Superior temporal gyrus (tissue), 1 donor: ENCODE results near the gene ARHGEF28.
A peak's percentile ranks its signal among the peaks of the same experiment; 100 is the strongest.

Experiments
- DNase-seq: peaks from one replicate; pipeline ENCODE4 v3.0.0-alpha.2; 2016; ENCODE audit errors: extremely low spot score

Gene ARHGEF28

DNA sequence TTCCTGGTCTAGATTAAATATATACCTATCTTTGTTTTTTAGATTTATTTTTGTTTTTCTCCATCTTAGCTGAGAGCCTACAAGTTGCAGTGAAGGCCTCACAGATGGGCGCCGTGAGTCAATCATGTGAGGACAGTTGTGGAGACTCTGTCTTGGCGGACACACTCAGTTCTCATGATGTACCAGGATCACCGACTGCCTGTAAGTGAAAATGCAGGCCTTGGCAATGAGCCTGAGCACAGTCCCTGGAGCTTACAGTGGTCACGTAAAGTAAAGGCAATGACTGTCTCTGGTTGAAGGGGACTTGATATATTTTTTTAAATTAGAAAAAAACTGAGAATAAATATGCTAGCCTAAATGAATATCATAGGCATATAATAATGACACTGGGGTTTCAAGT lies 271.9 kb downstream of the ARHGEF28 start:
- no peak for DNase-seq

DNA sequence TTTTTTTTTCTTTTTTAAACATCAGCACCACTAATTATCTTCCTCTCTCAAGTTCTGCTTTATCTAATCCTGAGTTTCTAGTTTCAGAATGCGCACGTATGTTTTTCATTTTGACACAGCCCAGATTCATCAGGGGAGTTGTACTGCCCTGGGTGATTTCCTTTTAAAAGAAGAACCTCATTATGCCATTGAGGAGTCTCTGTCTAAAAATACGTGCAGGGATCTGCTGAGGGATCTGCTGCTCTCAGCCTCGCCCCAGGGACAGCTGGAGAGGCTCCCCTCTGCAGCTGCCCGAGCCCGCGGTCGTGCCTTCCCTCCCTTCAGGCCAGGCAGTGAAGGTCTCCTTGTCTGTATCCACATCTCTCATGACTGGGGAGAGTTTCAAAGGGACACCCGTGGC lies 273.1 kb downstream of the ARHGEF28 start:
- DNase-seq = no peak

DNA sequence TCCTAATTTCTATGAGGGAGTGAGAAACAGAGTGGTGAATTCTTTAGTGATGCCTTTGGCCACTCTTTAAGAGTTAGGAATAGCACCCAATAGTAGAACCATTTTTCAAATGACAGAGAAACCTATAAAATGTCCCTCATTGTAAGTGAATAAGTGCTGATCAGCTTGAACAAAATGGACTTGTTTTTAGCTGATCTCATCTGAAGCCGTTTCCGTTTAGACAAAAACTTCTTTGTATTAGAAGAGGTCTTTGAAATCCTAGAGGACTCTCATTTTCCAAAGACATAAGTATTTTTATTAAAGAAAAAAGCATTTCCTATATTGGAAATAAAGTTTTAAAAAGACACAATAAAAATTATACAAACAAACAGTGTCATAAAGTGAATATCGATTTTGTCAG lies 273.9 kb downstream of the ARHGEF28 start:
- peak; percentile 71 for DNase-seq

DNA sequence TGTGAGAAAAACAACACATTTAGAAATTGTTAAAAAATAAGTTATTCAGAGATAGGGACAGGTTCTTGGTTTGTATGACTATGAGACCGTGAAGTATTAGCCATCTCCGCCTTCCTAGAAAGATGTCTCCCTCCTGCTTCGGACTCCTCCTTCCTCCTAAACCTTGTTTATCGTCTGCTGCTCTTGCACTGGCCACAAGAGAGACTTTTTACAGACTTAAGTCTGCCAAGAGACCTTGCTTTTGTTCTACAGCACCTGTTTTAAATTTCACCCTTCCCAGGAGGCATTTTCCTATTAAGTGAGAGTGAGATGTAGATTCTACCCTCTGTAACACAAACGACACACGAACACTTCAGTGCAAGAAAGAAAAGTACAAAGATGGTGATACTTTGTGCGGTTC lies 274.6 kb downstream of the ARHGEF28 start:
- no peak for DNase-seq

DNA sequence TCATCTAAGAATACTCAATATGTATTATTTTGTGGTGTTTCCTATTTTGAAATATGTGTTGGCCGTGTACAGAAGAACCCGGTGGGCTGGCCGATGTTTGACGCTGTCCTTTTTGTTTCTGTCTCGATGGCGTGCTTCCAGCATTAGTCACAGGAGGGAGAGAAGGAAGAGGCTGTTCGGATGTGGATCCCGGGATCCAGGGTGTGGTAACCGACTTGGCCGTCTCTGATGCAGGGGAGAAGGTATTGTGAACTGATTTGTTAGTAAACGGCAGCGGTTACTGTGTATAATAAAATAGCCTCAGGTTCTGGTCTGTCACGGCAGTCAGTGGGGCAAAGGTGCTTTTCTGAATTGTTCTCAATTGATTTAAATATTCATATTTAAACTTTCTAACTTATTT lies 275.0 kb downstream of the ARHGEF28 start:
- DNase-seq = no peak

DNA sequence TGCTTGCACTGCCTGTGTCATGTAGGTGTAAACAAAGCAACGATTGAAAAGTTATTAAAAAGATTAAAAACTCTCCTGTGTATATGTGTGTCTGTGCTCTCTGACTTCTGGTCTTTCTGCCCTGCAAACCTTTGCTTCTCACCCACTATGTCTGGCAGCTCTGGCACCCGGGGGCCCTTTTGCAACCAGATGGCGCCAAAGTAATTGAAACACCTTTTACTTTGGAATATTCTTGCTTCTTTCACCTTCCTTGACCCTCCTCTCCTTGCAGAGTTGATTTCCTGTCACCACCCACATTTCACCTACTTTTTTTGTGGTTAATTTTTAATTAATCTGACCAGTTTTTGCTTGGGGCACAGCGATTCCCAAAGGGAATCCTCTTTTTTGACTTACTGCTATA lies 275.5 kb downstream of the ARHGEF28 start:
- no peak for DNase-seq

DNA sequence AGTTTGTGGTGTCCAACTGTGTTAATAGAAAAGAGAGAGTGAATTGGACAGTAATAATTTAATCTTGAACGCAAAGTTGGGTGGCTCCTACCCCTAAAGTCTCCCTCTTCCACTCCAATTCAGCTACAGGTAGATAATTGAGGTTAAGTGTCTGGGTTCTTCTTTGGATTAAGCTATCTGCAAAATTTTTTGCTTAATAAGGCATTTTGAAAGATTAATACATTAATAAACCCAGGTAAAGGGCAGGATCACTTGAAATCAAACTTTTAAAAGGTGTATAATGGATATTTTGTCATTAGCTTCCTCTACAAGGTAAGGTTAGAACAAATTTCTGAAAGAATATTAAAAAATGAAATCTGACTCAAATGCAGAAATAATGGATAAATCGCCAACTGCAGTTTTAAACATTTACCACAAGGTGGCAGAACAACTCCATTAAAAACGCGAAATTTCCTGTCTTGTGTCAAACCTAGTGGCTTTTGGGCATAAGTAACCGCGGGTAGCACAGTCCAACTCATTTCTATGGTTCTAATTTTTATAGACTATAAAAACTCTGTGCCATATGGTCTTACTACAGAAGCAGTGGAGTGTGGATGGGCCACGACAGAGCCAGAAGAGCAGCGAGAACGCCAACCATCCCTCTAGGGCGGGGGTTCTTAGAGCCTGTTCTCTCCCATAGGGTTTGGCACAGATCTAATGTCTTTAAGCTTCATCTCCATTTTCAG lies 276.5 kb downstream of the ARHGEF28 start:
- peak; percentile 89 for DNase-seq

DNA sequence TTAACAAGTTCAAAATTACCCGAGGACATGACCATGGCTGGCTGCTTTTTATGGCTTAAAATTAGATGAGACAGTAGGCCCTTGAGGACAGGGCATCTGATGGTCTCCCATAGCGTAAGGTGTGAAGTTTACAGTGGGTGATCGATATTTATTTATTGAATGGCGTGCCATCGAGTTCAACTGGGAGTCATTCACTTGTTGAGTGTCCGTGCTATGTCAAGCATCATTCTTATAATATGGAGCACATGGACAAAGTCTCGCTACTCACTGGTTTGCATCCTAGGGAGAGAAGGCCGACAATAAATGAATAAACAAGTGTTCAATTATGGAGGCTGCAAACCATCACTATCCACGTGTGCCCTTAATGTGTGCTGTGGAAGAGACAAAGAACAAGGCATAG lies 277.2 kb downstream of the ARHGEF28 start:
- no peak for DNase-seq

DNA sequence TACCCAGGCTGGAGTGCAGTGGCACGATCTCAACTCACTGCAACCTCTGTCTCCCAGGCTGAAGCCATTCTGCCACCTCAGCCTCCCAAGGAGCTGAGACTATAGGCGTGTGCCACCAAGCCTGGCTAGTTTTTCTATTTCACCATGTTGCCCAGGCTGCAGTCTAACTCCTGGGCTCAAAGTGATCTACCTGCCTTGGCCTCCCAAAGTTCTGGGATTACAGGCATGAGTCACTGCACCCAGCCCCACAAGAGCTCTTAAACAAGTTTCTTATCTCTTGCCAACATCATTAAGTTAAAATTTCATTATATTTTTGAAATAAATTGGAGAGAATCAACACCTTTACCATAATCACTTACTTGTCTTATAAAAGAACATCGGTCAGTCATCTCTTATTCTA lies 280.3 kb downstream of the ARHGEF28 start:
- DNase-seq = no peak

DNA sequence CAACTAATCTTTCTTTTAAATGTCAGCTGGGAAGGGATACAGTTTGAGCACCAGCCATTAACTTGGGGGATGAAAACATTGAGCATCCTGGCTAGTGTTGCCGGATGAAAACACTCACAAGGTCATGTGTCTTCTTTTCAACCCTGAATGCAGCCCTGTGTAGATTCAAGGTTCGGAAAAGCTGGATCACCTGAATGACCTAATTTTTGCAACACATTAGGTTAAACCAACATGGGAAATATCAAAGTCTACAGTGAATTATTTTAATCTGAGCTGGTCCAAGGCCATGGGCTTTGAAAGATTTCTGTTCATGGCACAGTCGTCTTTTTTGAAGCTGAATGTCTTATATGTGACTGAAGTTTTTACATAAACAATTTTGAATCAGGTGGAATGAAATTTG lies 281.2 kb downstream of the ARHGEF28 start:
- no peak for DNase-seq

DNA sequence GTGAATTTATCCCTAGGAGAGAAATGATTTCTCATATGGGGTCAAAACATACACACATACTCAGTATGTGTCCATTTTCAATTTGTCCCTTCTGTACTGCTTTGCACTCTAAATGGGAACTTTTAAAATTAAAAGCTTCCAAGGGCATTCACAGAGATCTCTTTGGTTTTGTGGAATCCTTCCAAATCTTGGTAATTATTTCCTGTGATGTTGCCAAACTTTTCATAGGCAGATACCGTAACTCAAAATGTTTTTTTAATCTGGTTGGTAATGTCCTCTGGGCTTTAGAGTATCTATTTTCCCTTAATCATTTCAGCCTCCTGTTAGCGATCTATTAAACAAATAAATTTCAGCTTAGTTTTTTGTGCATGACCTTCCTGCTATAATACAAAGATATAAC lies 282.4 kb downstream of the ARHGEF28 start:
- no peak for DNase-seq

DNA sequence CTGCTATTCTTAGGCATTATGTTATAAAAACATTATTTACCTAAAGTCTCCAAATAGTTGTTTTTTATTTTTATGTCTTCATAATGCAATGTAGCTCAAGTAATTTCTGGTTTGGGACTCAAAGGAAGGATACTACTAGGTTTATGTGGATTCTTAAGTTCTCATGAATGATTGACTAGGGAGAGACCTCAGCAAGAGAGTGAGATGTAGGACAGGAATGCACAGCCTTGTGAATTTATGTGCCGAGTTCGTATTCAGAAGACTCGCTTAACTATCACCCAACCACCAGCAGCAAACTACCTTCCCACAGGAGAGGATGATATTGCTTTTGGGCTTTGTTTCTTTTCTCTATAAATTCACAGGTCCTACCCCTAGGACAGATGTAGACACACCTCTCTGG lies 282.9 kb downstream of the ARHGEF28 start:
- DNase-seq = no peak

DNA sequence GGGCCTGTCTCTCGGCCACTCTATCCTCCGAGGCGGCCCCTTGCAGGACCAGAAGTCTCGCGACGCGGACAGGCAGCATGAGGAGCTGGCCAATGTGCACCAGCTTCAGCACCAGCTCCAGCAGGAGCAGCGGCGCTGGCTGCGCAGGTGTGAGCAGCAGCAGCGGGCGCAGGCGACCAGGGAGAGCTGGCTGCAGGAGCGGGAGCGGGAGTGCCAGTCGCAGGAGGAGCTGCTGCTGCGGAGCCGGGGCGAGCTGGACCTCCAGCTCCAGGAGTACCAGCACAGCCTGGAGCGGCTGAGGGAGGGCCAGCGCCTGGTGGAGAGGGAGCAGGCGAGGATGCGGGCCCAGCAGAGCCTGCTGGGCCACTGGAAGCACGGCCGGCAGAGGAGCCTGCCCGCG lies 283.5 kb downstream of the ARHGEF28 start:
- DNase-seq = no peak

DNA sequence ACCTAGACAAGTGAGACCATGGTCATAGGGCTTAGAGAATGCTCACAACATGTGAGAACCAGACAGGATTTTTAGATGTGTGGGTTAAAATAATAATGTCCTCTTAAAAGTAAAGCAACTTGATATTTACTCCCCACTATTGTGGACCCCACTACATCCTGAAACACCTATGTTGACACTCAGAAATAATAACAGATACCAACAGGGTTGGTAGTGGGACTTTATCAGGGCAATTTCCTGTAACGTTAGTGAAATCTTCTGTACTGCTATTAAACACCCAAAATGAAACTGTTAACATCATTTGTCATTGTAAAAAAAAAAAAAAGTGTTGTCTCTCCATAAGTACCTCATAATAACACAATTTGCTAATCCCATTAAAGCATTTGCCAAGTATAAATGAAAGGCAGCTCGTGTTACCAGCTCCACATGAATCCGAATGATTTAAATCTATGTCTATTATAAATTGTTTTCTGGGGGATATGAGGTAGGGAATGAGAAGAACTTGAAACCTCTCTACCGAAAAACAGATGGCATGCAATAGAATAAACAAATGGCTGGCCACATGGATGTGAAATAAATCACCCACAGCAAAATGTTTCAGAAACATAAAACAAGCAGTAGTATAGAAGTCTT lies 285.9 kb downstream of the ARHGEF28 start:
- no peak for DNase-seq

DNA sequence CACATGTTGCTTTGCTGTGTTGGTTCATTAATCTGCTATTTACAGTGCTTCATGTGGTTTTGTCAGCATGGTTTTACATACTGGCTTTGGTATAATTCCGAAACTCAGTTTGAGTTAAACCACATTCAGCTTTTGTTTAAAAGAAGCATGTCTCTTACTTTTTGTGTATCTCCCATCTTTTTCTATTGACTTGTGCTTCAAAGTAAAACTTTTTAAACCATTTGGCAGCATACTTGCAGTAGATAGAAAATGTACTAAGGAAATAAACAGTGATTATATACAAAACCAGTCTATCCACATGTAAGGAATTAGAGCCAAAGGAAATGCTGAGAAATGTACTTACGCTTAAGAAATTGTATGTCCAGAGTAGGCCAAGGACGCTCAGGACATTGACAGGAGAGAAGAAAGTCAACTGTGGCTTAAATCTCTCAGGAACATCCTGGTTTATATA lies 286.9 kb downstream of the ARHGEF28 start:
- no peak for DNase-seq

DNA sequence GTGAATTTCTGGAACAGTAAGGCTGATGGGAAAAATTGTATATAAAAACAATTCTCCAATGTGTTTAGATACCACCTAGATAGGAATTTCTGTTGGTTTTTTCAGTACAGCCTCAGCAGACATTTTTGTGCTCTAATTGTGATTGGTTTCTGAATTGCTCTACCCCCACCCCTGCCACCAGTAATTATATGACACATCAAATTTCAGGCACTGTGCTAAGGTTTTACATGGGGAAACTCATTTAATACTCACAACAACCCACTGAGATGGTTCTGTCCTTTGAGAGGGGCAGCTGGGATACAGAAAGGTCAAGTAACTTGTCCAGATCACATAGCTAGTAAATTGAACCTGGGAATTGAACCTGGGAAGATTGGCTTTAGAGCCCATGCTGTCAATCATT lies 288.0 kb downstream of the ARHGEF28 start:
- no peak for DNase-seq

DNA sequence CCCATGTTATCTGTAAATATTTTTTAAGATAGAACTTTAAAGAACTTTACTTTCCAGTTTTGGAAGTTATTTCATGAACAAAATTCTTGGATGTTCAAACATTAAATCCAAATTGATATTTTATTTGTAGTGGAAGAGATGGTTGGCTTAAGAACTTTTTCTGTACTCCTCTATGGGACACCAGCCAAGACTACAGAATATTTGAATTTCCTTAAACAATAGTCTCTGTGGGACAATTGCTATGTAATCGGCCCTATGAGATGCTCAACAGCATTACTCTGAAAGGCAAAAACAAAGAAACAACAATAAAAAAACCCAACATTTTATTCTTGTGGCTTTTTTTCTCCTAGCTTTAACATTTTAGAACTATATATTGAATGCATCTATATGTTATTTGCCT lies 289.3 kb downstream of the ARHGEF28 start:
- DNase-seq = no peak

DNA sequence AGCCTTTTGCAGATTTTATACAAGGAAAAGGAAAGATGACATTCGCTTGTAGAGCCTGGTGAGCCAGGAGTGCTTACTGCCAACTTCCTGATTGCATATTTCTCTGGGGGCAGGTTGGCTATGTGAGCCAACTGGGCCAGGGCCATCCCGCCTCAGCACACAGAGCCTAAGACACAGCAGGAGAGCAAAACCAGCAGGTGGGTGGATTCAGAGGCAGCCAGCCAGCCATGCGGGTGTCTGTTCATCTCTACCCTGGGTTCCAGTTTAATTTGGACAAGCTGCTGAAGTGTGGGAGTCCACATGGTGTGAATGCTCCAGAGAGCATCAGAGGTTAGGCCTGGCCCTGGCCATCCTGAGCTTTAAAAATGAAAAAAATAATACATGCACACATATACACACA lies 291.4 kb downstream of the ARHGEF28 start:
- peak; percentile 52 for DNase-seq

DNA sequence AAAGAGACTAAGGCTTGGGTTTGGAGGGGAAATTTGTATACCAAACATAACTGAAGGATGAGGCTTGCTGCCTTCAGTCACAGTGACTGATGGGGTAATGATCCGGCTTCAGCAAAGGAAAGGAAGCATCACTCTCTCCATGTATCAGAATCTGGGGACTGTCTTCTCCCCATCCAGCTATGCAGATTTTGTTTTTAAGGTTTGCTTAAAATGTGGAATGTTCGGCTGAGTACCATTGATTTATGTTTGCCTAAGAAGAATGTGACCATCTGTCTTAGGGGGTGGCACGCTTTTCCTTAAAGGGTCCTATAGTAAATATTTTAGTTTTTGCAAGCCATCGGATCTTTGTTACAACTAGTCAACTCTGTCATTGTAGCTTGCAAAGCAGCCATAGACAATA lies 291.9 kb downstream of the ARHGEF28 start:
- no peak for DNase-seq

DNA sequence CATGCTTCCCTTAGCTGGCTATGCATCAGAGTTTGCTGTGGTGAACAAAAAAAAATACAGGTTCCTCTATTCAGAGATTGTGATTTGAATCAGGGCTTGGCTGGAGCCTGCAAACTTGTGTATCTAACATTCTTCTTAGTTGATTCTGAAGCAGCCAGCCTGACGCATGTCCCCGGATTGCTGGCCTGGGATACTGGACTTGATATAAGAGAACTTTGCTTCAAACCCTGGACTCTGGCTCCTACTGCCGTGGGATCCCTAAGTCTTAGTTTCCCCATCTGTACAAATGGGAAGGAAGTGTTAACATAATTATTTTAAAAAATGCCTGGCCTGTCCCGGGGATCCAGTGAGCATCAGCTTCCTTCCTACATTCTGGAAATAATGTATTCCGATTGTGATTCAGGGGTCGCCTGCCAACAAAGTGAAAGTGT lies 292.8 kb downstream of the ARHGEF28 start:
- DNase-seq = no peak

DNA sequence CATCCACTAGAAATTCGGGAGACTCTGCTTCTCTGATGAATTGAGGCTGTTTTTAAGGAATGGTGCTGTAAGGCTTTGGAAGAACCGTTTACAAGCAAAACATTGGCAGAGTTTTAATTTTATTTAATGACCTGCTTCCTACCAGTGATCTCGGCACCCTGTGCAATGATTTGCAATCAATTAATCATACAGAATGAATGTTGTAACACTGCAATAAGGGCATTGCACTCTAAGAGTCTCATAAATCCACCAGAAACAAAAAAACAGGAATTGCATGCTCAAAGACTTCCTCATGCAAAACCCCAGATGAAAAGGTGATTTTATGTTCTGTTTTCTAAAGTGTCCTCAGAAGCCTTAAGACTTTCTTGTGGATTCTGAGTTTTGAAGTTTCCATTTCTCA lies 295.7 kb downstream of the ARHGEF28 start:
- DNase-seq = no peak

DNA sequence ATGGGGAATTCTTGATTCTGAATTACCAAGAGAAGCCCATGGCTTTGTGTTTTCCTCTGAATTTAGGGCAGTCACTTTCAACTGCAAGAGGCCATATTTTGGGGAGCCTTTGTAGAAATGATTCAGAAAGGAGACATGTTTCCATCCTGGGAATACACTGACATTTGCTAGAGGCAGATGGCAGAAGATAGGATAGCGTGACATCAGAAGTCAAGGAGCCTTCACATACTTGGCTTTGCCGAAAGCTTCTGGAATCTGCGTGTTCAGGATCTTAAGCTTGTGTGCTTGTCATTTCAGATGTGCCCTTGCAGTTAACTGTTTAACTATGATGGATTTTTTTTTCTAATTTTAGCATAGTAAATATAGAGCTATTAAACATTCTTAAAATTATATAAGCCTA lies 296.2 kb downstream of the ARHGEF28 start:
- DNase-seq = no peak

DNA sequence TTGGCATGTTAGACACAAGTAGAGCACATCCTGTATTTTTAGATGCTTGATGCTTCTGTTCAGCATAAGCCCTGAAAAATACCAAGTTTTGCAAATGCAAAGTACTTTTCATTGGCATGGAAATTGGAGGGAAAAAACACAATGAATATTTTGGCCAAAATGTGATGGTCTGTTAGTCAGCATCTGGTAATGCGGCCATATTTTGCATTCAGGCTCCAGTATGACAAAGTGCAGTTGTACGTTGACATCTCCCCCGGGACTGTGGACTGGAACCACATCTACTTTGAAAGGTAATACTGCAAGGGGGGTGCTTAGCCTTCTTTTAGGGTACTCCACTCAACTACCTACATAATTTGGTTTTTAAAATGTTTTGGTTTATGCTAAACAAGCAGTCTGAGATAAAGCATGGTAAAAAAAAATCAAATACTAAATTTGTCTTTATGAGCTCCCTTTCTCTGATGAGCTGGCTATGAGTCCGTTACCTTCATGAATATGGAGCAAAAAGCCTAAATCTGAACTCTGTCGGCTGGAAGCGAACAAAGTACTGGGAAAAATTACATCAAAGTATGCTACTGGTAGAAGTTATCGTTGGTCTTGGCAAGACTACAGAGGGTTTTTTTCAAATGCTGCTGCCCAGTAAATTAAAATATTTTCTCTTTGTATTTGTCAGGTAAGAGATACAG lies 297.0 kb downstream of the ARHGEF28 start:
- peak; percentile 48 for DNase-seq
